Measurements from ENCODE around the gene MIER3.

MIER3 gene

DNA sequence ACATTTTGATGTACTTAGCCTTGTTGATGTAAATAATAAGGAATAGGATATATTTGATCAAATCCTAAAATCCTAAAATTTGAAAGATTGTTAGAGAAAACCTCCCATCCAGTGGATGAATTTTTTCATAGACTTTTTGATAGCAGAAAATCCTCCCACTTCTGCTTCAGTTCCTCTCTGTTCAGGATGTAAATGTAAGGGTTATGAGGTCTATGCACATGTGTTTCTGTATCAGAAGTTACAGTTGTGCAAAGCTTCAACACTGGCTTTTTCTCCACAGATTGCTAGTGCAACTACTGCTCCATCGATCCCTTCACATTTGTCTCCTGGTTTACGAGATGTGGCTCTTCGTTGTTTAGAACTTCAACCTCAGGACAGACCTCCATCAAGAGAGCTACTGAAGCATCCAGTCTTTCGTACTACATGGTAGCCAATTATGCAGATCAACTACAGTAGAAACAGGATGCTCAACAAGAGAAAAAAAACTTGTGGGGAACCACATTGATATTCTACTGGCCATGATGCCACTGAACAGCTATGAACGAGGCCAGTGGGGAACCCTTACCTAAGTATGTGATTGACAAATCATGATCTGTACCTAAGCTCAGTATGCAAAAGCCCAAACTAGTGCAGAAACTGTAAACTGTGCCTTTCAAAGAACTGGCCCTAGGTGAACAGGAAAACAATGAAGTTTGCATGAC is 58.5 kb downstream of the MIER3 start:
- DNase-seq, result no peak

DNA sequence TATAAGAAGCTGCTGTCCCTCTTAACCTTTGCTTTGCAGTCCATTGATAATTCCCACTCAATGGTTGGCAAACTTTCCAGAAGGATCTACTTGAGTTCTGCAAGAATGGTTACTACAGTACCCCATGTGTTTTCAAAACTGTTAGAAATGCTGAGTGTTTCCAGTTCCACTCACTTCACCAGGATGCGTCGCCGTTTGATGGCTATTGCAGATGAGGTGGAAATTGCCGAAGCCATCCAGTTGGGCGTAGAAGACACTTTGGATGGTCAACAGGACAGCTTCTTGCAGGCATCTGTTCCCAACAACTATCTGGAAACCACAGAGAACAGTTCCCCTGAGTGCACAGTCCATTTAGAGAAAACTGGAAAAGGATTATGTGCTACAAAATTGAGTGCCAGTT is 70.4 kb downstream of the MIER3 start:
- DNase-seq, result no peak

DNA sequence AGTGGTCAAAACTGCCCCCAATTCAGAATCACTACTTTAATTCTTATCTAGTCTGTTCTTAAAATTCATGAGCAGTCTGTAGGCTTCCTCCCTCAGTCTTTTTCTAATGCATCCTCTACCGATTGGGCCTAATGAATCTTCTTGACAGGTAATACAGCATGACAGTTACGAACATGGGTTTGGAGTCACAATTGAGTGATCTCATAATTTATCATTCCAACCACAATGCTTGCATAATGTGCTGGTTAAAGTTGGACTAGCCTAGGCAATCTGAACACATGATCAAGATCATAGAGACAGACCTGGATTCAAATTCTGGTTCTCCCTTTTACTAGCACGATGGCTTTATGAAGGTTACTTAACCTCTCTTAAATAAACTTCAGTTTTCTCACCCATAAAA is 75.6 kb downstream of the MIER3 start:
- DNase-seq, result no peak

DNA sequence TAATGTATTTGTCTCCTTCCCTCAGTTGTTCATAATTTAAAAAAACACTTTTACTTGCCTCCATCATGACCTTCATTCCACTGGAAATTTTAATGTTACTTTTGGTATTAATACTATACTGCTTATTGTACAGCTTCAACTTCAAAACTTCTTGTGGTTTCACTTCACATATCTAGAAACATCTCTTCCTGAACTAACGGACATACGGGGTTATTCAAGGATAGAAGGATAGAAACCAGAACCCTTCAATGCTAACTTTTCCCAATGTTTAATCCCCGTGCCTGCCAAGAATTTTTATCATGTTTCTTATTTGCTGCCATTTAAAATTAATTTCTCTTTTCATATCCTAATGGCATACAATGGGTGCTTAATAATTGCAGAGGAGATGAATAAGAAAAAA is 78.9 kb downstream of the MIER3 start:
- DNase-seq, result no peak

DNA sequence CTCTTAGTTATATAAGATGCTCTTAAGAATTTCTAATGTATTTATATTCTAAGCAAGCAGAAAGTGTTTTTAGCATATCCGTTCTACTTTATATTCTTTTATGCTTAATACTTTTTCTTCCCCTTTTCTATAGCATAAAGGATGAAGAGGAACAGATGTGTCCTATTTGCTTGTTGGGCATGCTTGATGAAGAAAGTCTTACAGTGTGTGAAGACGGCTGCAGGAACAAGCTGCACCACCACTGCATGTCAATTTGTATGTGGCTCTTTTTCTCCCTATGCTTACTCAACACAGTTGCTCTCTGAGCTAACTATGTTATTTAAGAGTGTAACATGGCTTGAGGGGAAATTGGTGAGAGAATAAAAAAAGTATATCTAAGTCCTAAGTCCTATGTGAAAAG is 80.1 kb downstream of the MIER3 start:
- no peak for DNase-seq

All from NCI-H774 (cell line).